HEK293T (cell line): ENCODE data around the gene HMCN2.

Experiments used
- CTCF ChIA-PET: fragments of 350-600 bp; formaldehyde crosslinking; extraction: SDS; loops from one replicate; lab custom pipeline; 2021; ENCODE audit warnings: antibody characterized with exemption, inconsistent platforms; lab: Yijun Ruan, JAX
- POLR2A ChIA-PET: fragments of 350-600 bp; formaldehyde crosslinking; extraction: SDS; loops from one replicate; lab custom pipeline; 2020; ENCODE audit warnings: antibody characterized with exemption, inconsistent platforms; lab: Yijun Ruan, JAX
- DNase-seq: peaks from one replicate; pipeline ENCODE4 v3.0.0; 2012; ENCODE audit warnings: mixed read lengths; ENCODE audit errors: extremely low spot score
- ARNT ChIP-seq: fragments of 450-650 bp; IDR thresholded peaks from 2 replicates; pipeline ENCODE4 v1.6.1; 2017; ENCODE audit warnings: mild to moderate bottlenecking
- BHLHE40 ChIP-seq: fragments of 450-650 bp; IDR thresholded peaks from 2 replicates; pipeline ENCODE4 v1.6.1; 2016; ENCODE audit warnings: mild to moderate bottlenecking, moderate library complexity, borderline replicate concordance
- CTBP1 ChIP-seq: fragments of 450-650 bp; IDR thresholded peaks from 2 replicates; pipeline ENCODE4 v1.6.1; 2016; ENCODE audit warnings: borderline replicate concordance
- ELF4 ChIP-seq: fragments of 450-650 bp; IDR thresholded peaks from 2 replicates; pipeline ENCODE4 v1.6.1; 2017; ENCODE audit warnings: antibody characterized with exemption
- FOXA1 ChIP-seq: fragments of 450-650 bp; IDR thresholded peaks from 2 replicates; pipeline ENCODE4 v1.6.1; 2016; ENCODE audit warnings: mild to moderate bottlenecking
- FOXK2 ChIP-seq: fragments of 450-650 bp; IDR thresholded peaks from 2 replicates; pipeline ENCODE4 v1.6.1; 2016; ENCODE audit warnings: mild to moderate bottlenecking
- FOXM1 ChIP-seq: fragments of 450-650 bp; IDR thresholded peaks from 2 replicates; pipeline ENCODE4 v1.6.1; 2017; ENCODE audit warnings: mild to moderate bottlenecking, borderline replicate concordance
- HDGF ChIP-seq: fragments of 450-650 bp; IDR thresholded peaks from 2 replicates; pipeline ENCODE4 v1.6.1; 2017; ENCODE audit warnings: antibody characterized with exemption, borderline replicate concordance
- L3MBTL2 ChIP-seq: fragments of 450-650 bp; conservative IDR thresholded peaks from 2 replicates; pipeline ENCODE4 v1.6.1; 2016; ENCODE audit warnings: mild to moderate bottlenecking
- LEF1 ChIP-seq: fragments of 450-650 bp; IDR thresholded peaks from 2 replicates; pipeline ENCODE4 v1.6.1; 2017; ENCODE audit warnings: mild to moderate bottlenecking, borderline replicate concordance
- NFRKB ChIP-seq: fragments of 450-650 bp; IDR thresholded peaks from 2 replicates; pipeline ENCODE4 v1.6.1; 2016; ENCODE audit warnings: mild to moderate bottlenecking, moderate library complexity
- SP1 ChIP-seq: fragments of 450-650 bp; IDR thresholded peaks from 2 replicates; pipeline ENCODE4 v1.6.1; 2017
- SUZ12 ChIP-seq: fragments of 450-650 bp; IDR thresholded peaks from 2 replicates; pipeline ENCODE4 v1.6.1; 2016; ENCODE audit warnings: mild to moderate bottlenecking
- TARDBP ChIP-seq: fragments of 450-650 bp; IDR thresholded peaks from 2 replicates; pipeline ENCODE4 v1.6.1; 2016
- ZNF384 ChIP-seq: fragments of 450-650 bp; IDR thresholded peaks from 2 replicates; pipeline ENCODE4 v1.6.1; 2016
- TF ChIP-seq, protein P1 (sequence below): fragments of 450-650 bp; IDR thresholded peaks from 2 replicates; pipeline ENCODE4 v1.6.1; 2016

Gene HMCN2

DNA sequence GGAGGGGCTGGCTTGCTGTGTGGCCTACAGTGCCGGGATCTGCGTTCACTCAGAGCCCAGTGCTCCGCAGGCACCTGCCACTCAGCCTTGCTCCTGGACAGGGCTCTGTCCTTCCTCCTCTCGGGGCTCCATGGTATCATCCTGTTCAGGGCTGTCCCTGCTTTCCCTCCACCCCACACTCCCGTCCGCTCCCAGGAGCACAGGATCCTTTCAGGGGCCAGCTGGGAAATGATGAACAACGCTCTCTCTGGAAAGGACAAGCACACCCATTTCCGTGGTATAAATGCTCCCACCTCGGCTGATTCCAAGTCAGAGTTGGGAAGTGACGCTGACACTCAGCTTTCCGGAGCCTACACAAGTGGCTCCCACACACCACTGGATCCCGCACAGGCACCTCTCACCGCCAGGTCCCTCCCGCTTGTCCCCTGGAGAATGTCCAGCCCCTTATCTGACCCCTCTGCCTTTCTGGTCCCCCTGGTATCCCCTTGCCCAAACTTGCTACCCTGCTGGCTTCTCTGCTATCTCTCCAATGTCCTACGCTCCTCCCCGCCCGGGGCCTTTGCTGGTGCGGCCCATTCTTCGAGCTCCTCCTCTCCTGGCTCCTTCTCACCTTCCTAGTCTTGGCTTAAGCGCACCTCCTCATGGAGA lies 21.3 kb downstream of the HMCN2 start:
- CTCF ChIA-PET = no interaction called here
- POLR2A ChIA-PET = no interaction called here
- no peak for DNase-seq
- TF ChIP-seq SP1 (no peak), NFRKB (no peak), CTBP1 (no peak), HDGF (no peak), ARNT (no peak), TARDBP (no peak), FOXM1 (no peak), BHLHE40 (no peak), FOXK2 (no peak), ELF4 (no peak), FOXA1 (no peak), ZNF384 (no peak), SUZ12 (no peak), L3MBTL2 (no peak), LEF1 (no peak)
- TF ChIP-seq, protein P1, sequence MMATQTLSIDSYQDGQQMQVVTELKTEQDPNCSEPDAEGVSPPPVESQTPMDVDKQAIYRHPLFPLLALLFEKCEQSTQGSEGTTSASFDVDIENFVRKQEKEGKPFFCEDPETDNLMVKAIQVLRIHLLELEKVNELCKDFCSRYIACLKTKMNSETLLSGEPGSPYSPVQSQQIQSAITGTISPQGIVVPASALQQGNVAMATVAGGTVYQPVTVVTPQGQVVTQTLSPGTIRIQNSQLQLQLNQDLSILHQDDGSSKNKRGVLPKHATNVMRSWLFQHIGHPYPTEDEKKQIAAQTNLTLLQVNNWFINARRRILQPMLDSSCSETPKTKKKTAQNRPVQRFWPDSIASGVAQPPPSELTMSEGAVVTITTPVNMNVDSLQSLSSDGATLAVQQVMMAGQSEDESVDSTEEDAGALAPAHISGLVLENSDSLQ = no peak

DNA sequence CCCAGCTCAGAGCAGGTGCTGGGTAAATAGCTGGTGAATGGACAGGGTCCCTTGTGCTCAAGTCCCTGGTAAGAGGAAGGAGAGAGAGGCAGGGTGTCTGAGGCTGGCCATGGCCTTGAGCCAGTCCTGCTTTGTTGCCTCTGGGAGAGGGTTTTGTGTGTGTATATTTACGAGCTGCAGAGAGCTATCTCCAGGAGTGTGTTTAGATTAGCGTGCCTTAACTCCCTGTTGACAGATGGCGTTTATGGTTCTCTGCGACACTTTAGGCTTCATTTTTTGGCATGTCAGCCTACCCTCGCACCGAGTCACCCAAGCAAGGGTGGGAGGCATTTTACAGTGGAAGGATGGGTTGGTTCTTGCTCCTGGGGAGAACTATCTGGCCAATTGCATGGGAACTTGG lies 22.2 kb downstream of the HMCN2 start:
- CTCF ChIA-PET = no interaction called here
- POLR2A ChIA-PET = no interaction called here
- TF ChIP-seq ZNF384 = no peak
- no peak for TF ChIP-seq ELF4
- no peak for TF ChIP-seq LEF1
- TF ChIP-seq FOXM1 = no peak
- TF ChIP-seq, protein P1 = peak; percentile 54
- no peak for TF ChIP-seq SP1
- TF ChIP-seq CTBP1 = peak; percentile 76; the same call in 1 of the 2 replicates
- no peak for TF ChIP-seq FOXA1
- TF ChIP-seq HDGF = no peak
- no peak for TF ChIP-seq SUZ12
- no peak for TF ChIP-seq NFRKB
- TF ChIP-seq FOXK2 = no peak
- TF ChIP-seq BHLHE40 = no peak
- no peak for TF ChIP-seq ARNT
- TF ChIP-seq L3MBTL2 = no peak
- TF ChIP-seq TARDBP = no peak
- DNase-seq = peak; percentile 46

DNA sequence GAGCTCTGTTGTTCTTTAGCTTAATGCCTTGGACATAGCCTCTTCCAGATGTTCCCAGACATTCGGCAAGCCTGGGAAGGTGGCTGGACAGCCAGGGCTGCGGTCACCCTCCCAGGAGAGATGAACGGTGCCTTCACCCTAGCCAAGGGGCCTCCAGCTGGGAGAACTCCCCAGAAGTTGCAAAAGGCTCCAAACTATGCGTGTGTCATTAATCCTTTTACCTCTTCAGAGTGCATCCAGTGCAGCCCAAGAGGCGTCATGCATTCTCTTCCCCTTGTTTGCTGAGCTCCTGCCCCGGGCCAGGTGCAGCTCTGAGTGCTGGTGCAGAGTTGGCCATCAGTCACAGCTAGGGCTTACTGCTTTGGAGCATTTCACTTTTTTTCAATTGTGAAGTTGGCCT lies 22.8 kb downstream of the HMCN2 start:
- no peak for DNase-seq
- TF ChIP-seq FOXA1 = no peak
- TF ChIP-seq FOXM1 = no peak
- TF ChIP-seq BHLHE40 = no peak
- TF ChIP-seq, protein P1 = no peak
- TF ChIP-seq TARDBP = no peak
- TF ChIP-seq L3MBTL2 = no peak
- TF ChIP-seq ELF4 = no peak
- no peak for TF ChIP-seq NFRKB
- no peak for TF ChIP-seq ZNF384
- POLR2A ChIA-PET = no interaction called here
- CTCF ChIA-PET = no interaction called here

DNA sequence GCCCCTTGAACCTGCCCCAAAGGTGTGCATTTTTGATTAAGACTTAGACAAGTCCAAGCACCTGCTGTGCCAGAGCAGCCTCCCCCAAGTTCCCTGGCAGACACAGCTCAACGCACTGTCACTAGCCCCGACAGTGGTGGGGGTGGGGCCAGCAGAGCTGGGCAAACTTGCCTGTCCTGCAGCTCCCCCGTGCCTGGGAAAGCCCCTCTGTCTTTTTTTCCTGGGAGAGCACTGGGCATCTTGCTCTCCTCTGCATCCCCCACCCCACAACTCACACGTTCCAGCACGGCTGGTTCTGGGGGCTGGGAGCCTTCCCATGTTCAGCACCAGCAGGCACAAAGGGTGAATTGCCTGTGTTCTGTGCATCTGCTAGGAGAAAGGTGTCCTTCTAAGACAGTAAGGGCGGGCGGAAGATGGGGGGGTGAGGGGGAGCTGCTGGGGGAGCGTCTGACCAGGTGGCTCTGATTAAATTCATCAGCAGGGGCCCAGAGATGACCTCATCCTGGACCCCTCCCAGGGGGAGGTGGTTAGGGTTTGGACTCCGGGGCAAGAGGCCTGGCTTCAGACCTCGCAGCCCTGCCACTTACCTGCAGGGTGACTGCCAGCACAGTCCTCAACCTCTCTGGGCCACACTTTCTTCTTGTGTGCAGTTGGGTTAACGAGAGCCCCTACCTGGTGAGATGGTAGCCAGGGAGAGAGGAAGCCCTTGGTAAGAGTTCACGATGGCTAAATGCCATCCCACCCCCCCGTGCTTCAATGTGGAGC lies 23.5 kb downstream of the HMCN2 start:
- POLR2A ChIA-PET = no interaction called here
- no peak for TF ChIP-seq ELF4
- no peak for TF ChIP-seq ARNT
- TF ChIP-seq, protein P1 = no peak
- TF ChIP-seq FOXA1 = no peak
- TF ChIP-seq SUZ12 = no peak
- TF ChIP-seq TARDBP = no peak
- no peak for TF ChIP-seq SP1
- TF ChIP-seq LEF1 = no peak
- TF ChIP-seq NFRKB = no peak
- no peak for TF ChIP-seq CTBP1
- TF ChIP-seq BHLHE40 = no peak
- TF ChIP-seq FOXM1 = no peak
- TF ChIP-seq HDGF = no peak
- no peak for TF ChIP-seq ZNF384
- TF ChIP-seq FOXK2 = no peak
- TF ChIP-seq L3MBTL2 = no peak
- DNase-seq = no peak
- CTCF ChIA-PET = no interaction called here

DNA sequence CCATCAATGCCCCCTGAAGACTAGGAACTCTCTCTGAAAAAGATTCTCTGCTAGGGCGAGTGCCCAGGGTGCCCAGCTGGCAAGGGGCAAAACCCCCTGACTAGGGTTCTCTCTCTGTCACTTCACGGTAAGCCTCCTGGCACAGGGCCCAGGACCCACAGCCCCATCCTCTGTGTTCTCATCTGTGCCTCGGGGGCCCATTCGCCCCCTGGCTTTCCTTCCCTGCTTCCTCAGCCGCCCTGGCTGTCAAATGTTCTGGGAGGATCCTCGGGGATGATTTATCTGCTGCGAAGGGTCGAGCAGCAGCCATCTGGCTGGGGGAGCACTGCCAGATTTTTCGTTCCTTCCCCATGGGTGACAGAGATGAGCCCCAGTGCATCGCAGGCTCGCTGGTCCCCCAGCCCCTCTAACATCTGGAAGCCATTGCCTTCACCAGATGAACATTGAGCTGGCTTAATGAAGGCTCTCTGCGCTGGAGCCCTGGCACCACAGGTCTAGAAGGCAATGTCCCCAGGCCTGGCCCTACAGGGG lies 24.2 kb downstream of the HMCN2 start:
- CTCF ChIA-PET = no interaction called here
- POLR2A ChIA-PET = no interaction called here
- TF ChIP-seq BHLHE40 = no peak
- TF ChIP-seq, protein P1 = peak; percentile 25; the same call in 1 of the 2 replicates

More for the DNA sequence above, 24.2 kb downstream of the HMCN2 start:
- no peak for DNase-seq
